Measurements from ENCODE around the gene CPEB3. TPM values are rescaled to one million over a fixed set of nuclear protein-coding genes. Genes with fewer than 3 reads are reported as not detected.

CPEB3 gene
- total and polyA plus RNA-seq, 3 donors from 2014 or later = 19.4 to 32.4 (median 23.5) TPM

GRCh38 chr10:92290076-92290836 is 622 bp downstream of the CPEB3 start:
- Histone ChIP-seq H3K9me3 (no peaks in the 10 kb centered on the region), H3K4me3 (peak overlapping the region; percentile 88 to 98), H3K4me1 (peaks cover 6% of the 10 kb centered on the region), H3K27me3 (no peaks in the 10 kb centered on the region), H3K36me3 (ENCODE audit: low read depth, missing control alignments) (no peaks in the 10 kb centered on the region), H3K27ac (peak overlapping the region; percentile 94 to 98)
- peak; percentile 70 for DNase-seq
- intact Hi-C loops (cut with DNase I; ENCODE audit: low total_unique reads) = no loop called here
- WGBS, 2 donors = 0 to 1% methylated on average over 13 to 30 of the region's 33 CpGs
- TF ChIP-seq CTCF (IDR thresholded peaks at IDR 0.05) = no peak

GRCh38 chr10:92284112-92284704 is 6.7 kb downstream of the CPEB3 start:
- Histone ChIP-seq H3K36me3 (ENCODE audit: low read depth, missing control alignments) (no peaks in the 10 kb centered on the region), H3K27me3 (no peaks in the 10 kb centered on the region), H3K4me3 (peak overlapping the region in 1 of 2 donors; percentile 11), H3K9me3 (no peaks in the 10 kb centered on the region), H3K4me1 (peaks cover 9% of the 10 kb centered on the region), H3K27ac (peak overlapping the region; percentile 88 to 93)
- 30 to 33% methylated on average over 9 to 10 of the region's 10 CpGs for WGBS, 2 donors
- peak; percentile 50 for DNase-seq
- no peak for TF ChIP-seq CTCF (IDR thresholded peaks at IDR 0.05)
- no peak for TF ChIP-seq POLR2A (IDR thresholded peaks at IDR 0.05)
- intact Hi-C loops (cut with DNase I; ENCODE audit: low total_unique reads) = no loop called here

GRCh38 chr10:92278996-92279696 is 11.7 kb downstream of the CPEB3 start:
- 36 to 44% methylated on average over 4 of the region's 4 CpGs for WGBS, 2 donors
- peak overlapping the region; percentile 11 to 26 for H3K27ac ChIP-seq
- H3K4me1 ChIP-seq = peaks cover 3% of the 10 kb centered on the region
- DNase-seq = no peak
- TF ChIP-seq POLR2A (IDR thresholded peaks at IDR 0.05) (no peak), CTCF (IDR thresholded peaks at IDR 0.05) (no peak)
- no peaks in the 10 kb centered on the region for H3K27me3 ChIP-seq
- no peaks in the 10 kb centered on the region for H3K36me3 ChIP-seq (ENCODE audit: low read depth, missing control alignments)
- intact Hi-C loops (cut with DNase I; ENCODE audit: low total_unique reads) = no loop called here
- H3K4me3 ChIP-seq = no peak overlapping the region
- no peaks in the 10 kb centered on the region for H3K9me3 ChIP-seq

- DNase-seq = no peak
- H3K27ac ChIP-seq = no peak overlapping the region
- no peaks in the 10 kb centered on the region for H3K9me3 ChIP-seq
- 91 to 97% methylated on average over 3 of the region's 3 CpGs for WGBS, 2 donors
- no peak for TF ChIP-seq CTCF (IDR thresholded peaks at IDR 0.05)
- TF ChIP-seq POLR2A (IDR thresholded peaks at IDR 0.05) = no peak
- H3K4me3 ChIP-seq = no peak overlapping the region
- H3K4me1 ChIP-seq = no peaks in the 10 kb centered on the region
- intact Hi-C loops (cut with DNase I; ENCODE audit: low total_unique reads) = no loop called here
- H3K27me3 ChIP-seq = no peaks in the 10 kb centered on the region
- H3K36me3 ChIP-seq (ENCODE audit: low read depth, missing control alignments) = no peaks in the 10 kb centered on the region
These were observed 16.8 kb downstream of the CPEB3 start for GRCh38 chr10:92274071-92274470.

All from testis (tissue), 3 donors.